ENCODE measurements around the gene PIK3C2B. TPM values are rescaled to one million over a fixed set of nuclear protein-coding genes. Genes with fewer than 3 reads are reported as not detected.

PIK3C2B gene
- polyA plus RNA-seq, 1 donor (not counting 4 experiments of a cell fraction or from before 2014, with no cell fraction given), result 5.4 TPM

DNA sequence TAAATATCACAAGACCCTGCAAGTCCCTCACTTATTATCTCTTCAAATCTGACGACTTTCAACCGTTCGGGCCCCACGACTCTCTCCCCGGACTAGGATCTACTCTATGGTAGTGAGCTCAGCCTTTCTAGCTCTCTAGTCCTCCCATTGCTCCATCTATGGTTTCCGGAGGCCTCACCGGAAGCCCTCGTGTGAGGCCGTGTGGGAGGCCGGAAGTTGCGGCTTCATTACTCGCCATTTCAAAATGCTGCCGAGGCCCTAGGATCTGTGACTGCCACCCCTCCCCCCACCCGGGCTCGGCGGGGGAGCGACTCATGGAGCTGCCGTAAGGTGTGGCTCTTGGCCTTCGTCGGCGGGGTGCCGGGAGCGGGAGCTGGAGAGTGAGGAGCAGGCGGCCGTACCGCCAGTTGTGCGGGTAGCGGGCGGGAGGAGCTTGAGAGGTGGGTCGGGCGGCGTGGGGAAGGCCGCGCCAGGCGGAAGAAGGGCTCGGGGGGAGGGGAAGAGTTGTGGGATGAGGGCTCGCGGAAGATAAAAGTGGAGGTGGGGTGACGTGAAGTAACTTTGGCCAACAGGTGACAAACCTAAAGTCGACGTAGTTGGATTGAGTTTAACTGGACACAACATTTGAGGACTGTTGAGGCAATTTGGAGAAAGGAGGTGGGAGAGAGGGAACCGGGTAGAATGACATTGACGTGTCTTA lies 21.7 kb upstream of the PIK3C2B start, which contains the start of gene MDM4:
Gene MDM4 (plus strand): TSS at position 227 of the 700 bp plus-strand sequence. CDS start 9,113 bp downstream, outside the sequence.
- DNase-seq (ENCODE audit: low read depth, low spot score) (peak; percentile 85), FAIRE-seq (peak; percentile 51)
- Histone ChIP-seq H3K9me1 (ENCODE audit: control insufficient read depth, extremely low read depth, insufficient read depth, low read length) (no peaks in the 10 kb centered on the region), H3K27me3 (ENCODE audit: control insufficient read depth, extremely low read depth, insufficient read depth, low read length) (no peaks in the 10 kb centered on the region), H3K9ac (ENCODE audit: control insufficient read depth, extremely low read depth, insufficient read depth, low read length) (peak within 1 kb of the TSS; percentile 97), H3K4me3 (ENCODE audit: control insufficient read depth in 2 of 3, extremely low read depth in 1 of 3, insufficient read depth in 2 of 3, low read depth in 1 of 3, low read length in 3 of 3) (peak within 1 kb of the TSS; percentile 64 to 99 (median 97)), H3K27ac (ENCODE audit: control insufficient read depth, insufficient read depth, low read length) (peak within 1 kb of the TSS; percentile 98), H4K20me1 (ENCODE audit: control insufficient read depth, extremely low read depth, insufficient read depth, low read length) (peaks cover 5% of the 10 kb centered on the region), H2AFZ (ENCODE audit: control insufficient read depth, low read length) (peak within 1 kb of the TSS; percentile 100), H3K36me3 (ENCODE audit: control insufficient read depth in 2 of 2, extremely low read depth in 1 of 2, insufficient read depth in 2 of 2, low read length in 2 of 2) (peaks cover under 1 to 10% of the 10 kb centered on the region in 2 experiments), H3K79me2 (ENCODE audit: control insufficient read depth, insufficient read depth, low read length) (peaks cover 43% of the 10 kb centered on the region), H3K4me1 (ENCODE audit: control insufficient read depth, extremely low read depth, insufficient read depth, low read length) (peaks cover 14% of the 10 kb centered on the region), H3K4me2 (ENCODE audit: control insufficient read depth, extremely low read depth, insufficient read depth, low read depth, low read length) (peak within 1 kb of the TSS; percentile 92), H3K9me3 (ENCODE audit: control insufficient read depth, low read depth, low read length) (no peaks in the 10 kb centered on the region)
- dilution Hi-C loops (cut with MboI; ENCODE audit: extremely low pct_ligation_motif_present, low sequenced_read_pairs), result no loop called here
- TF ChIP-seq, protein P1, sequence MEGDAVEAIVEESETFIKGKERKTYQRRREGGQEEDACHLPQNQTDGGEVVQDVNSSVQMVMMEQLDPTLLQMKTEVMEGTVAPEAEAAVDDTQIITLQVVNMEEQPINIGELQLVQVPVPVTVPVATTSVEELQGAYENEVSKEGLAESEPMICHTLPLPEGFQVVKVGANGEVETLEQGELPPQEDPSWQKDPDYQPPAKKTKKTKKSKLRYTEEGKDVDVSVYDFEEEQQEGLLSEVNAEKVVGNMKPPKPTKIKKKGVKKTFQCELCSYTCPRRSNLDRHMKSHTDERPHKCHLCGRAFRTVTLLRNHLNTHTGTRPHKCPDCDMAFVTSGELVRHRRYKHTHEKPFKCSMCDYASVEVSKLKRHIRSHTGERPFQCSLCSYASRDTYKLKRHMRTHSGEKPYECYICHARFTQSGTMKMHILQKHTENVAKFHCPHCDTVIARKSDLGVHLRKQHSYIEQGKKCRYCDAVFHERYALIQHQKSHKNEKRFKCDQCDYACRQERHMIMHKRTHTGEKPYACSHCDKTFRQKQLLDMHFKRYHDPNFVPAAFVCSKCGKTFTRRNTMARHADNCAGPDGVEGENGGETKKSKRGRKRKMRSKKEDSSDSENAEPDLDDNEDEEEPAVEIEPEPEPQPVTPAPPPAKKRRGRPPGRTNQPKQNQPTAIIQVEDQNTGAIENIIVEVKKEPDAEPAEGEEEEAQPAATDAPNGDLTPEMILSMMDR (optimal IDR thresholded peaks at IDR 0.05 in 1 of 3, IDR thresholded peaks at IDR 0.05 in 1 of 3, conservative IDR thresholded peaks at IDR 0.05 in 1 of 3; ENCODE audit: extremely low read depth in 1 of 3, insufficient read depth in 2 of 3, low read length in 3 of 3), result no peak
- no peak for TF ChIP-seq EZH2 (IDR thresholded peaks at IDR 0.05; ENCODE audit: low read length)

DNA sequence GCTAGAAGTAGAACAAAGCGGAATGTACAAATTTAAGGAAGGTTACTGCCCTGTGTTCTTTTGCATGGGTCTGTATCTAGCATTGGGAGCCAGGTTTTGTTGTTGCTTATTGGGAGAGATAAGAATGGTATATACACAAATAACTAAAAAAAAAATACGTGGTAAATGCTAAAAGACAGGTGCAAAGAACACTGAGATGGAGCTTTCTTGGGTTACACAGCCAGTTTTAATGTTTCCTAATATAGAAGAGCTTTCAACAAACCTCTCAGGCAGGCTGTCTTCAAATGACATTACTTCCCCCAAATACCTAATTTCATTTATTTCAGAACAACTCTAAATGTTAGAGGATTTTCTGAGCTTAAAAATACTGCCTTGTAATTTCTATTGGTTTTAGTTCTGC lies 20.2 kb upstream of the PIK3C2B start:
- H3K79me2 ChIP-seq (ENCODE audit: control insufficient read depth, insufficient read depth, low read length), result peaks cover 34% of the 10 kb centered on the region
- dilution Hi-C loops (cut with MboI; ENCODE audit: extremely low pct_ligation_motif_present, low sequenced_read_pairs), result no loop called here
- H3K9ac ChIP-seq (ENCODE audit: control insufficient read depth, extremely low read depth, insufficient read depth, low read length), result no peak overlapping the region
- no peak overlapping the region for H3K27ac ChIP-seq (ENCODE audit: control insufficient read depth, insufficient read depth, low read length)
- peaks cover 2% of the 10 kb centered on the region for H3K4me1 ChIP-seq (ENCODE audit: control insufficient read depth, extremely low read depth, insufficient read depth, low read length)
- H3K36me3 ChIP-seq (ENCODE audit: control insufficient read depth in 2 of 2, extremely low read depth in 1 of 2, insufficient read depth in 2 of 2, low read length in 2 of 2), result peaks cover 0 to 10% of the 10 kb centered on the region in 2 experiments
- DNase-seq (ENCODE audit: low read depth, low spot score), result no peak
- H4K20me1 ChIP-seq (ENCODE audit: control insufficient read depth, extremely low read depth, insufficient read depth, low read length), result no peaks in the 10 kb centered on the region
- no peaks in the 10 kb centered on the region for H3K9me1 ChIP-seq (ENCODE audit: control insufficient read depth, extremely low read depth, insufficient read depth, low read length)
- no peak overlapping the region for H3K4me2 ChIP-seq (ENCODE audit: control insufficient read depth, extremely low read depth, insufficient read depth, low read depth, low read length)
- no peak overlapping the region for H3K4me3 ChIP-seq (ENCODE audit: control insufficient read depth in 2 of 3, extremely low read depth in 1 of 3, insufficient read depth in 2 of 3, low read depth in 1 of 3, low read length in 3 of 3)
- TF ChIP-seq EZH2 (IDR thresholded peaks at IDR 0.05; ENCODE audit: low read length), result no peak
- TF ChIP-seq, protein P1 (optimal IDR thresholded peaks at IDR 0.05 in 1 of 3, IDR thresholded peaks at IDR 0.05 in 1 of 3, conservative IDR thresholded peaks at IDR 0.05 in 1 of 3; ENCODE audit: extremely low read depth in 1 of 3, insufficient read depth in 2 of 3, low read length in 3 of 3), result no peak
- H3K9me3 ChIP-seq (ENCODE audit: control insufficient read depth, low read depth, low read length), result no peaks in the 10 kb centered on the region
- no peak for FAIRE-seq
- H2AFZ ChIP-seq (ENCODE audit: control insufficient read depth, low read length), result no peak overlapping the region
- H3K27me3 ChIP-seq (ENCODE audit: control insufficient read depth, extremely low read depth, insufficient read depth, low read length), result no peaks in the 10 kb centered on the region

Data from keratinocyte (primary cell).